Hematopoietic multipotent progenitor cell treated with erythropoietin and hydrocortisone succinate and interleukin-3 and kit ligand, for 15 days (in vitro differentiated cells): Measurements from ENCODE around the gene MRC2.

Experiments
- DNase-seq: peaks from one replicate; pipeline ENCODE4 v3.0.0-alpha.2; 2015; ENCODE audit warnings: low spot score

Gene MRC2

DNA sequence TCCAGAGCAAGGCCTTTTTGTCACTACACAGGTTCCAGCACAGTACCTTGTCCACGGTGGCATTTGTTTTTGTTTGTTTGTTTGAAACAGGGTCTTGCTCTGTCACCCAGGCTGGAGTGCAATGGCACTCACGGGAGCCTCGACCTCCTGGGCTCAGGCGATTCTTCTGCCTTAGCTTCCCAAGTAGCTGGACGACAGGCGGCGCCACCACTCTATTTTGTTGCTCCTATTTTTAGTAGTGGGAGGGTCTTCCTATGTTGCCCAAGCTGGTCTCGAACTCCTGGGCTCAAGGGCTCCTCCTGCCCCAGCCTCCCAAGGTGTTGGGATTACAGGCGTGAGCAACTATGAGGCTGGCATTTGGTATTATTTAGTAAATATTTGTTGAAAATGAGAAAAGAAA lies 10.3 kb downstream of the MRC2 start:
- no peak for DNase-seq

DNA sequence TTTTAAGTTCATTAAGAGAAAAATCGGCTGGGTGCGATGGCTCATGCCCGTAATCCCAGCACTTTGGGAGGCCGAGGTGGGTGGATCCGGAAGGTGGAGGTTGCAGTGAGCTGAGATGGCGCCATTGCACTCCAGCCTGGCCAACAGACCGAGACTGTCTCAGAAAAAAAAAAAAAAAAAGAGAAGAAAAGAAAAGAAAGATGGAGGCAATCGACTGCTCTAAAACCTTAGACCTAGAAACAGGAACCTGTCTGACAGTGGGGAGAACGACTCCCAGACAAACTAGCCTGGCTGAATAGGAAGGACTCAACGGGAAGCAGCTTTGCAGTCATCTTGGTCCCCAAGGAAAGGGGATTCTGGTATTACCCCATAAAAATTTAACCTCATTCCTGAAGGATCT lies 13.7 kb downstream of the MRC2 start:
- no peak for DNase-seq

DNA sequence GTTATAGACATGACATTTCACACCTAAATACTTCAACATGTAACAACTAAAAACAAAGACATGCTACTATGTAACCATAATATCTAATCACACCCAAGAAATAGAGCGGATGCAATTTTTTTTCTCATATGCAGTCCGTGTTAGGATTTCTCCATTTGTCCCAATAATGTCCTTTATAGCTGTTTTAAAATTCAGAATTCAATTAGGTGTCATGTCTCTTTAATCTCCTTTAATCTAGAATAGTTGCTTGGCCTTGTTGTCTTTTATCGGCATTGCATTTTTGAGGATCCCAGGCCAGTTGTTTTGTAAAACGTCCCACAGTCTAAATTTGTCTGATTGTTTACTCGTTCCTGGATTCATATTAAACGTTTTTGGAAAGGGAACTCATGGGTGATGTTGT lies 14.5 kb downstream of the MRC2 start:
- no peak for DNase-seq

DNA sequence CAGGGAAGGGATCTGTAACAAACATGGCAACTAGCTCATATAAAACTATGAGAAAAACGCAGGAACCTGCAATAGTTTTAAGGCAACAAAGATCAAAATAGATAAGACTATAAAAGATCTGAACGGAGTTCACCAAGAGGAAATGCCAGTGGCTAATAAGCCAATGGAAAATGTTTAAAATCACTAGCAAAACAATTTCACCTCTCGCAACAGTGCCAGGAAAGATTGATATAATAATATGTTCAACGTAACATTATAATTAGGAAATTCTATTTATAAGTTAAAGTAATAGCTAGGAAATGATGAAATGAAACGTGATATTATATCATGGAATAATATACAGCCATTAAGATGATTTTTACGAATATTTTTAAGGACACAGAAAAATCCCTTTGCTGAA lies 16.0 kb downstream of the MRC2 start:
- DNase-seq, result no peak

DNA sequence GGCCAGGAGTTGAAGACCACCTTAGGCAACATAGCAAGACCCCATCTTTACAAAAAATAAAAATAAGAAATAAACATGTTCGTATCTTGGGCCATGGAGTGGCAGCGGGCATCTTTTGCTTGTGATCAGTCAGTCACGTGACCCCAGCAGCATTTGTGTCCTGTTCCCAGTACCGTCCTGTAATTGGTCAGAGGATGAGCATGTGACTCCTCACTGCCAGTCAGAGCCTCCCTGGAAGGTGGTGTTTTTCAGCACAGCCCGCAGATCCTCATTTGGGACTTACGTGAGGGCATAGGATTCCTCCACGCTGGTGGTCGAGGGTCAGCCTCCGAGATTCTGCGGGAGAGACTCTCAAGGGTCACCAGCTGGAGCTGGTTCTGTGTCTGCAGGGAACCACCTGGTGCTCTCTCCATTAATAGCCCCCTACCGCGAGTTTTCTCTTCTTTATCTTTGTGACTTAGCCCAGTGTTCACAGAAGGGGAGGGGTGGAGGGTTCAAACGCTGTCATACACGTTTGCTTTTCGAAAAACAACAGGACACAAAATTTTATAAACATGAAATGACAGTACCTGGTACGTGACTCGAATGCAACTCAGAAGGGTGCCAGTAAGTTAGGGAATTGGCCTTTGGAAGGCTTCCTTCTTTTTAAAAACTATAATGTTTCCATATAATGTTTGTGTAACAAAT lies 17.2 kb downstream of the MRC2 start:
- no peak for DNase-seq

DNA sequence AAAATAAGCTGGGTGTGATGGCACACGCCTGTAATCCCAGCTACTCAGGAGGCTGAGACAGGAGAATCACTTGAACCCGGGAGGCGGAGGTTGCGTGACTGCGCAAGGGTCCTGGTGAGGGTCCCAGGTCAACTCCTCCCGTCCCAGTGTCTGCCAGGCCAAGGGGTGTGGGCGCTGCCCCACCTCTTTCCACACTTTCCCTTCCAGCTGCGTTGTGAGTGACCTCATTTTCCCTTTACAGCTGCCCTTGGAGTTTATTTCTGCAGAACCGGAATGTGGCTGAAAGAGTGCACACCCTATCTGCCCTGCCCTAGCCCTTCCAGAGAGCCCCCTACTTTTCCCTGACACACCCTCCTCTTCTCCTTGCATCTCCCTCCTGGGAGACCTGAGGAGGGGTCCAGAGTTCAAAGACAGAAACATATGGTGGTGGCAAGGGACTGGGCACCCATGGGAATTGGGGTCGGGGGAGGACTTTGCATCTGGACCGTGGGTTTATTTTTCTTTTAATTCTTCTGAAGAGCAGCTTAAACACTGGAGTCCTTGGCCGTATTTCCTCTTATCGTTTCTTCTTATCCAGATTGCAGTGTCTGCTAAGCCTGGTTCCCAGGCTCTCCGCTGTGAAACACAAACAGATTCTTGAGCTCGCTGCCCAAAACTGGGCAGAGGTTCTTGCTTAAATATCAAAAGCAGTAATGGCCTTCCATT lies 20.9 kb downstream of the MRC2 start:
- no peak for DNase-seq

DNA sequence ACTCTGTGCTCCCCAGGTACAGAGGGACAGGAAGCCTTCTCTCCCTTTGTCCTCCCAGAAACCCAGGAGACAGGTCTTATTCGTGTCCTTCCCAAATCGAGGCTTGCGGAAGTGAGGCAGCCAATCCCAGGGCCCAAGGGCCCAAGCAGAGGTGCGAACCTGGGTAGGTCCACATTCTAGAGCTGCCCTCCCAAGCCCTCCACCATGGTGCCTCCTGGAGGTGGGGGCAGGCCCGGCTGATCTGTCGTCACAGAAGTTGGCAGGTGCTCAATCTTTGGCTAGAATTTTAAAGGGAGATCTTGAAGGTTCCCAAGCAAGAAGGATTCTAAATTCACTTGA lies 21.5 kb downstream of the MRC2 start:
- DNase-seq, result no peak

DNA sequence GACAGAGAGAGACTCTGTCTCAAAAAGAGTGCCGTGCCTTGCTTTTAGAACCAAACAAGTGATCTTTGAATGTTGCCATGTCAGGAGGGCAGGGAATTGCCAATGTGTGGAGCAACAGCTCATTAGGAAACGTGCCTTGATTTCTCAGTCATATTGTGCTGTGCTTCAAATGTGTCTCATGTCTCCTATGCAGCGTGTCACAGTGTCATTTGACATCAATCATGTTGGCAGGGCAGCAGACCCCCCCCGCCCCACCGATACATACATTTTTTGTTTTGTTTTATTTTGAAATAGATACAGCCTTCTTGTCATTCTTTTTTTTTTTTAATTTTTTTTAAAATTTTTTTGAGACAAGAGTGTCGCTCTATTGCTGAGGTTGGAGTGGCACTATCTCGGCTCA lies 22.1 kb downstream of the MRC2 start:
- DNase-seq, result no peak

DNA sequence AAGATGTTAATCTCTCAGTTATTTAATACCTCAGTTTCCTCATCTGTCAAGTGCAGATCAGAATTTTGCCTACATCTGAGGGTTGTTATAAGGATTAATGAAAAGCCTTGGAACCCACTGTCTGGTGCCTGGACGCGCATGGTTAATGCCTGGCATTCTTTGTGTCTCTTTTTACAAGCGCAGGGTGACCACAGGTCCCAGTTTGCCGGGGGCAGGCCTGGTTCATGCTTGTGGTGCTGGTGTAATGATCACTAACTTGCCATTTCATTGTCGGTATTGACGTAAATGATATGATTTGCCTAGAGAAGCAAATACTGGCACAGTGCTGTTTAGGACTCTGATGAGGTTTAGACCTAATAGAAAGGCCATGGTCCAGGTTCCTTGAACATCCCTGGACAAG lies 23.1 kb downstream of the MRC2 start:
- DNase-seq, result no peak

DNA sequence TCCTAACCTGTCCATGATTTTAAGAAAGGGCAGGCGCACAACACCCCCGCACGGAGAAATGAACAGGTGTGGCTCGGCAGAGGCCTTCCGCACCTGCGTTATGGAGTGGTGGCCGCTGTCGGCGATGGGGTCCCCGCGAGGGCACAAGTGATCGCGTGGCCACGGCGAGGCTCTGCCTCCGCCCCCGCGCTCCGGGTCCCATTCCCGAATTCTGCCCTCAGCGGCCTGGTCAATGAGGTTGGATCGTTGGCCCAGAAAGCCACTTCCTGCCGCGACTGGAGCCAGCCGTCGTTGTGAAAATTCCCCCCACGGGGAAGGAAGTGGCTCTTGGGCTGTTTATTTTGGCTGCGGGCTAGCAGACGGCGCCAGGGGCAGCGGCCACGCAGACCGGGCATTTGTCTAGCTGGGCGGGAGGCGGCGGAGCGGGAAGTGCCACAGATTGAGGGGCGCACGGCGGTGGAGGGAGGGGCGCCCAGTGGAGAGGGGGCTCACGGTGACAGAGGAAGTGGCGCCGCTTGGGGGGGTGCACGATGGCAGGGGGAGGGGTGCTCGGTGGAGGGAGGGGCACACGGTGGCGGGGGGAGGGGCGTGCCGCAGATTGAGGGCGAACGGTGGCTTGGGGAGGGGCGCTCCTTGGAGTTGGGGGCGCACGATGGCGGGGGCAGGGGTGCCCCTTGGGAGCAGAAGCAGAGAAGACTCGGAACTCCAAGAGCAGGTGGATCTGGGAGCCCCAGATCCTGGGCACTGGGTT lies 25.0 kb downstream of the MRC2 start:
- no peak for DNase-seq

DNA sequence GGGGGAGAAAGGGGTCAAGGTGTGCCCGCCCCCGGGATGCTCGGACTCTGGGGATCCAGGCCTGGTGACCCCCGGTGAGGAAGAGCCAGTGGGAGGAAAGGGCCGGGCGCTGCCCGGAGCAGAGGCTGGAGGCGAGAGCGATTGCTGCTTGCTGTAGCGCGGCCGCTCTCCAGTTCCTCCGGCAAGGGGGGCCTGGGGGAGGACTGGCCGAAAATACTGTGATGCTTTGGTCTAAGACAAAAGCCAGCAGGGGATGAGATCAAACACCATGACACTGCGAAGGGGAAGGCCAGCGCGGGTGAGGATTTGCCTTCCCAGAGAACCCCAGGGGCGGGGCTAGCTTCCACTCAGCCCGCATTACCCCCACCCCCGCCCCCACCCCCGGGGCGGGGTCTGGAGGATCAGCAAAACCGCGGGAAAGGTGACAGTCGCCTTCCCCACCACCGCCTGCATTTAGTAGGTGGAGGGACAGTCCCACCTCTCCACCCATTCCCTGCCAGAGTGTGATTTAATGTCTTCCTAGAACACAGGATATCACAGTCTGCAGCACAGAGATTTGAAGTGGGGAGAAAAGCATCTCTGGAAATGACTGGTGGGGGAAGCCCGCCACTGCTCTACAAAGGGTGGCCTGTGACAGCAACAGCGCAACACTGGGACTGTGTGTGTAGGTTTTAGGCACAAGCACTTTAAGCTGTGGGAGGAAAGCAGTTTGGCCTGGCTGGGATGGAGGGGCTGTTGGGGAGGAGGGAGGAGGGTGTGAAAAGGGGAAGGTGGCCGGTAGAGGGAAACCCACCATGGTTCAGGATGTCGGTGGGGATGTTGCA lies 25.7 kb downstream of the MRC2 start:
- no peak for DNase-seq

DNA sequence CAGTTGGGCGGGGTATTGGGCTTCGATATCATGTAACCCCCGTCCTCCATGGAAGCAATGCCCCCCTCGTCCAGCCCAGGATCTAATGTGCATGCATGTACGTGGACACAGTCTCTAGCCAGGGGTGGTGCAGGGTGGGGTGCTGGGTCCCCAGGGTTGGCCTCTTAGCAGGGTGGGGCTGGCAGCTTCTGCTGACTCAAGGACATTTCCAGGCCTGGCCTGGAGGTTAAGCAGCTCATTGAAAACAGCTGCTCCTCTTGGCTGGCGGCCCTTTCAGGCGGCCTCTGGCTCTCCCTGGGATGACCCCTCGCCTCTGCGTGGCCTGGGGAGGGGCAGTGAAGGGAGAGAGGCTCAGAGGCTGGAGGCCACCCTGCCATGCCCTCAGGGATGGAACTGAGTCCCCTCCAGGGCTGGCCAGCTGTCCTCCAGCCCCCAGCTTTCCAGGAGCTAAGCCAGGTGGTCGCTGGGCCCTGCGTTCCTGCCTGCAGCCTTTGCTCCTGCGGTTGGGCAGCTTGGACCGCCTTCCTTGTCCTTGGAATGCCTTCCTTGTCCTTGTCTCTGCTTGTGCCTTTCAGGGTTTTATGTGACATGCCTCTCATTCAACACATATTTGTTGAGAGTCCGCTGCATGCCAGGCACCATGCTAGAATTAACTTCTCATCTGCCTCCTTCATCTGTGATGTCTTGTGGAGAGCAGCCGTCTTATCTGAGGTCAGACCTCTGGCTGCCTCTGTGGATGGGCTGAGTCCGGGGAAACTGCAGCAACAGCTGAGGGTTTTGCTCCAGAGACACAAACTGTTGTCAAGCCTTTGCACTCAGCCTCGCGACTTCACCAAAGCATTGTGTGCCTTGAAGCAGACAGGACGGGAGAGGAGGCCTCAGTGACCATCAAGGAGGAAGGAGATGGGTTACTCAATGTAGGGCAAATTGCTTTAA lies 26.6 kb downstream of the MRC2 start:
- DNase-seq, result no peak

DNA sequence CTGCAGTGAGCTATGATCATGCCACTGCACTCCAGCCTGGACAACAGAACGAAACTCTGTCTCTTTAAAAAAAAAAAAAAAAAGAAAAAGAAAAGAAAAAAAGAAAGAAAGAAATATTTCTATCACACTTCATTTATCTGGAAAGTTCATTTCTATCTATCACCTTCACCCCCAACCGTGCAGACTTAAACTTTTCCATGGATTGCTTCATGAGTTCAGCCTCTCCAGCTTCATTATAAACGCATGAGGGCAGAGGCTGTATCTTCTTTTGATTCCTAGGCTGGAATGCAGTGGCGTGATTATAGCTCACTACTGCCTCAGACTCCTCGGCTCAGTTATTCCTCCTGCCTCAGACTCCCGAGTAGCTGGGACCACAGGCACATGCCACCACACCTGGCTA lies 28.2 kb downstream of the MRC2 start:
- DNase-seq, result no peak

DNA sequence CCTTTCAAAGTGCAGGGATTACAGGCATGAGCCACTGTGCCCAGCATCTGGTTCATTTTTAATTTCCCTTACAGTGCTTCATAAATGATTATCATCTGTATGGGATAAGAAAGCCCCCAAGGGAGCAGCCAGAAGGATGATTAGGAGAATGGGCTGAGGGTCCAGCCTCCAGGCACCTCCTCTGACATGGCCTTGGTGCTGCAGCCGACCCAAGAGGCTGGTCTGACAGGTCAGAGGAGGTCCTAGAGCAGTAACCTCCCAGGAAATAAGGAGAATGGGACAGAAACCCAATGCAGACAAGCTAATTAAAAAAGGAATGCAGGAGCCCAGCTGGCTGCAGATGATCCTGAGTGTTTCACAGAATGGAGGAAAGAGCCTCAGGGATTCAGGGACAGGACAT lies 29.0 kb downstream of the MRC2 start:
- DNase-seq, result no peak

DNA sequence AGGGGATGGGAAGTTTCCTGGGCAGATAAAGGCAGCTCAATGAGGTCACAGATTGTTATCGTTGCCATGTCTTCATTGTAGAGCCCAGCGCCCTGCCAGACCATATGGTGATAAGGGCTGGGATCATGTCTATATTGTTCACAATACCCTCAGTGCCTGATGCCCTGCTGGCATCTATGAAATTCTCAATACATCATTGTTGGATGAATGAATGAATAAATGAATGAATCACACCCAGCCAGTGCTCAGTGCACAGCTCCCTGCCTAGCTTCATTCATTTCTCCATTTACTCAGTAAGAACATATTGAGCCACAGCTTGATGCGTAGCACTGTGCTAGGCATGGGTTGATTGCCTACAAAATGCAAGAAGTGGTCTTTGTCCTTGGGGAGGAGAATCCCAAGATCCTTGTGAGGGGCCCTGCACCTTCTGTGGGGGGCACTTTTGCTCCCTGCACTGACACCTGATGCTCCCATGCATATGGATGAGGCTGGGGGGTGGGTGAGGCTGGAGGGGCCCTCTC lies 29.7 kb downstream of the MRC2 start:
- DNase-seq, result no peak

DNA sequence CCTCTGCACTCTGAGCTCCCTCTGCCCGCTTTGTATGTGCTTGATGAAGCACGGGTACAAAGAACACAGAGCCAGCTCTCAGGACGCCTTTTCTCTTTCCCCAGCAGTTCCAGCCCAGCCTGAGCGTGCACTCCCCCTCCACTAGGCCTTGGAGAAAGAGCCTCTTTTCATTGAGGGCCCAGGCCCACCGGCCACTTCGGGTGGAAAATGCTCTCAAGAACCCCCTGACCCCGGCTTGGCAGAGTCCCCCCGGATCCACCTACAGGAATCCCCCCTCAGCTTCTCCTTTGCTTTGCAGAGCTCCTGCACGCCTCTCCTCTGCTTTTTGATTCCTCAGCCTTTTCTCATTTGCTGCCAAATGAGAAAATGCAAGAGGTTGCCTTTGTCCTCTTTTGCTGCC lies 30.2 kb downstream of the MRC2 start:
- DNase-seq, result no peak

DNA sequence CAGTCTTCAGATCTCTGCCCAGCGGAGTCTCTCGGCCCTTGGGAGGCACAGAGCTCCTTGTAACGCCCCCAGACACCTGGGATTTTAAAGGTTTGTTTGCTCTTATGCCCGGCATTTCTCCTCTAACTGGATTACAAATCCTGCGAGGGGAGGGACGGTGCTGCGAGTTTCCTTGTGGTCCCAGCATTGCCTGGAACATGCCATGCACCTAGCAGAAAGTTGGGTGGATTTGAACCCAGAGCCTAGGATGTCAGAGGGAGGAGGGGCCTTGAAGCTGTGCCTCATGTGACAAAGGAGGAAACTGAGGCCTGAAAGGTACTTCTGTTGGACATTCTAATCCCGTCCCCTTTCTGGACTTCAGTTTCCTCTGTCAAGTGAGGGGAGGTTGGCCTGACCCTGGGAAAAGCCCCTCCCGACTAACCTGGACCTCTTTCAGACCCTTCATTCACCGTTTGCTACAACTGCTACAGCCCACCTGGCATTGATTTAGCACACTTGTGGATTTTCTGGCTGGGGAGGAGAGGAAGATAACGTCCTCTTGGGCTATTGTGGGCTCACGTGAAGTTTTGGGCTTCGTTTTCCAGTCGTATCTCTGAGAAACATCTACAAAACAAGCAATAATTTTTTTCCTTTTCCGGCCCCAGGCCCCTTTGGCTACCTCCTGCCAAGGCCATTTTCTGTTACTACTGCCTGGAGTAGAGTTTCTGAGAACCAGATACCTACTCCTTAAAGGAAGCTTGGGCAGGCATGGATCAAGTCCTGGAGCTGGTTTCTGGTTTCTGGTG lies 30.9 kb downstream of the MRC2 start:
- DNase-seq, result no peak

DNA sequence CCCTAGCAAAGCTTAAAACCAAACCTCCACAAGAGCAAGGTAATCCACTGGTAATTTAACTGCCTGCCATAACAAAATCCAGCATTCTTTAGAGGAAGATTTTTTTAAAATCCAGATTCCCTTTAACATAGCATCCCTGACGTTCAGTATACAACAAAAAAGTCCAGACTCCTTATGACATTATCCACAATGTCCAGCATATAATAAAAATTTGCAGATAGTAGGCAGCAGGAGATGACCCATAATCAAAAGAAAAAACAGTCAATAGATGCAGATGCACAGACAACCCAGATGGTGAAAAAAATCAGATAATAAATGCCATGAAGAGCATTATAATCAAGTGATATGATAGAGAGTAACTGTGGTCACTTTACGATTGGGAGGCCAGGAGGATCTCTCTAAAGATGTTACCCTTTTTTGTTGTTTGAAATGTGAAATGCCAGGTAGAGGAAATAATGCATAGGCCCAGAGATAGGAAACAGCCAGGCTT lies 33.2 kb downstream of the MRC2 start:
- no peak for DNase-seq

DNA sequence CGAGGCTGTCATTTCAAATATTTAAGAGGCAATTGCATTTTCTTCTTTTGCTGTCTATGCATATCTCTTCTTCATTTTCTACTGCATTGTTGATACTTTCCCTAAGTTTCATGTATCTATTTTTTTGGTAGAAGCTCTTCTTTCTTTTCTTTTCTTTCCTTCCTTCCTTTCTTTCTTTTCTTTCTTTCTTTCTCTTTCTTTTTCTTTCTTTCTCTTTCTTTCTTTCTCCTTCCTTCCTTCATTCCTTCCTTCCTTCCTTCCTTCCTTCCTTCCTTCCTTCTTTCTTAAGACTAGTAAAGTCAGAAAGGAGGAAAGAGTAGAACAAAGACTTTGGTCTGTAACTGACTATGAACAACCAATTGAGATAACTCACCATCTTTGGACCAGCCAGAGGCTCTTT lies 33.9 kb downstream of the MRC2 start:
- DNase-seq, result no peak

DNA sequence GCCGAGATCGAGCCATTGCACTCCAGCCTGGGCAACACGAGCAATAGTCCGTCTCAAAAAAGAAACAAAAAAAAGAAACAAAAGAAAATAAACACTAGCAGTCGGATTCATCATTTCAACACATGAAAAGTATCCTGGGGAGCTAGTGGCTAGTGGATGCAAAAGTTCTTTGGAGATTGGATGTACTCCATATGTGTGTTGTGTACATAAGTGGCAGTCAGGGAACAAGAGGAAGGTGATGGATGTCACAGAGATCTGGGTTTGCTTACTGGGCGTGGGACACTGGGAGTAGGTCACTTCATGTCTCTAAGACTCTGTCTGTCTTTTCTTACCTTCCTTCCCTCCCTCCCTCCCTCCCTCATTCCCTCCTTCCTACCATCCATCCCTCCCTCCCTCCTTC lies 35.4 kb downstream of the MRC2 start:
- DNase-seq, result no peak
